GM21737 (cell line): Measurements from ENCODE around the gene DISC1.
"Not testable (repeated sequence)": the region's sequence is repeated elsewhere in the genome, so short reads cannot be mapped to it uniquely, and the experiment has no call there.

Experiments
- ATAC-seq: cut with Tn5 transposase; IDR thresholded peaks from one replicate; pipeline ENCODE4 v1.9.1; 2021; ENCODE audit warnings: mild to moderate bottlenecking, moderate library complexity; ENCODE audit not compliant: unreplicated experiment

Gene DISC1

DNA sequence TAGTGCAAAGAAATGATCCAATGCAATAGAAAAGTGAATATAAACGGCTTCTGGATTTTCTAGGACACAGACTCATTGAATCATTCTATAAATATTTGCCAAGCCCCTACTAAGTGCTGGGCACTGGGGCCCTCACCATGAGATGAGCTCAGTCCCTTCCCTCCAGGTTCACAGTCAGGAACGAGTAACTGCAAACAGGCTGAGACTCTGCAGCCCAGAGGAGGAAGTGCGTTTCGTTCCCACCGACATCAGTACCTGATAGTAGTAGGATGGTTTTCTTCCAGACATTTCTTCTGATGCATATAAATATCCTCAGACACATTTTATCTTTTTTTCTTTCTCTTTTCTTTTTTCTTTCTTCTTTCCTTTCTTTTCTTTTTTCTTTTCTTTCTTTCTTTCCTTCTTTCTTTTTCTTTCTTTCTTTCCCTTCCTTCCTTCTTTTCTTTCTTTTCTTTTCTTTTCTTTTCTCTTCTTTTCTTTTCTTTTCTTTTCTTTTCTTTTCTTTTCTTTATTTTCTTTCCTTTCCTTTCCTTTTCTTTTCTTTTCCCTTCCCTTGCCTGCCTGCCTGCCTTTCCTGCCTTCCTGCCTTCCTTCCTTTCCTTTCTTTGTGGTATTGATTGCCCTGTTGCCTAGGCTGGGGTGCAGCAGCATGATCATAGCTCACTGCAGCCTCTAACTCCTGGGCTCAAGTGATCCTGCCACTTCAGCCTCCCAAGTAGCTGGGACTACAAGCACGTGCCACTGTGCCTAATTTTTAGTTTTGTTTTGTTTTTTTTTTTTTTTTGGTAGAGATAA is 135.4 kb downstream of the DISC1 start:
- ATAC-seq, result no peak

GRCh38 chr1:231763456-231763855 is 136.9 kb downstream of the DISC1 start:
- ATAC-seq, result no peak

DNA sequence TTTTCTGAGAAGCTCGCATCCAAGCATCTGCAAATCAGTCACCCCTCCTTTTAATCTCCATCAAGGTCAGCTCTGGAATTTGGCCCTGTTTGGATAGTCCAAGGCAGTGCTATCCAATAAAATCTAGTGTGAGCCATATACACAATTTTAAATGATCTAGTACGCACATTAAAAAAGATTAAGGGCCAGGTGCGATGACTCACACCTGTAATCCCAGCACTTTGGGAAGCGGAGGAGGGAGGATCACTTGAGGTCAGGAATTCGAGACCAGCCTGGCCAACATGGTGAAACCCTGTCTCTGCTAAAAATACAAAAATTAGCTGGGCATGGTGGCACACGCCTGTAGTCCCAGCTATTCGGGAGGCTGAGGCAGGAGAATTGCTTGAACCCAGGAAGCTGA is 139.2 kb downstream of the DISC1 start:
- not testable (repeated sequence) for ATAC-seq

DNA sequence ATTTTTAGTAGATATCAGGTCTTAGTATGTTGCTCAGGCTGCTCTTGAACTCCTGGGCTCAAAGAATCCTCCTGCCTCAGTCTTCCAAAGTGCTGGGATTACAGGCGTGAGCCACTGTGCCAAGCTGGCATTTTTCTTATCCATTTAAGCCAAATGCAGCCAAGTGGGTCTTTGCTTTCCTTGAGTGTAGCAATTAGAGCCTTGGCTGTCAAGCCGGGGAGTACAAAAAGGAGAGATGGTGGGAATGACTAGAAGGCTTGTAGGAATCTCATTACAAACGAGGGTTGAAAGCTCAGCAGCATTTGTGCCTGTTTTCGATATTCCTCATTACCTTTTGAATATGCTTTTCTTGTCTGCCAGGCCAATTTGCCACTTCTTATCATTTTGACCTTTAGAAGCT is 140.9 kb downstream of the DISC1 start:
- no peak for ATAC-seq

DNA sequence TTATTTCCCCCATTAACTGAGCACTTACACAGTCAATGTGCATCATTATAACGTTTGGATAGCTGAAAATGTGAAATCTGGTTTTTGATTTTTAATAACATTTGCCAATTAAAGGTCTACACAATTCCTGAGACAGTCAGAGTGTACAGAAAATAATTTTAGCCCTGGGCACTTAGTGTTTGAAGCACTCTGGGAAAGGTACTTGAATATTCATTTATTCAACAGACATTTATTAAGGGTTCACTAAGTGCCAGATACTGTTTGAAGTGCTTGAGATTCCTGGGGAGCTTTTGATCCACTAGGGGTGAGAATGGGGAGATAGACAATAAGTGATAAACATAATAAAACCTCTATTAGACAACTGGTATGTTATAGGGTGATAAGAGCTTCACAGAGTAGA is 141.8 kb downstream of the DISC1 start:
- no peak for ATAC-seq

DNA sequence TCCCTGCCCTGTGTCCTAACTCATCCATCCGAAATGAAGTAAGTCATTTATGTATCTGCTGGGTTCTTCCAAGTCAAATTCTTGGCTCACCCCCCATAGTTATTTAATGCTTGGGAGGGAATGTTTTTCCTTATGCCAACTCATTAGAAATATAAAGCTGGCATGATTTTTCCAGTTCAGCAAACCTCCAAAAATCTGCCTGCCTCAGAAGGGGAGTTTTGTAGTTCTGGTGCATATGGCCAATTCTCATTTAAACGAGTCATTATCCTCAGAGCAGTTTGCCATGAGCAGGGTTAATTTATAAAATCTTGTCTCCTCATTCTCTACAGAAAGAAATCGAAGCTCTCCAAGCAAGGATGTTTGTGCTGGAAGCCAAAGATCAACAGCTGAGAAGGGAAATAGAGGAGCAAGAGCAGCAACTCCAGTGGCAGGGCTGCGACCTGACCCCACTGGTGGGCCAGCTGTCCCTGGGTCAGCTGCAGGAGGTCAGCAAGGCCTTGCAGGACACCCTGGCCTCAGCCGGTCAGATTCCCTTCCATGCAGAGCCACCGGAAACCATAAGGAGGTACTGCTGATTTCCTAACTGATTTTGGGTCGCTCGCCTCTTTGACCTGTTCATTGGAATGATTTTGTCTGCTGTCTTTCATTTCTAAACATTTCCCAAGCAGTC is 144.1 kb downstream of the DISC1 start:
- no peak for ATAC-seq

GRCh38 chr1:231774719-231775335 is 148.2 kb downstream of the DISC1 start:
- no peak for ATAC-seq

DNA sequence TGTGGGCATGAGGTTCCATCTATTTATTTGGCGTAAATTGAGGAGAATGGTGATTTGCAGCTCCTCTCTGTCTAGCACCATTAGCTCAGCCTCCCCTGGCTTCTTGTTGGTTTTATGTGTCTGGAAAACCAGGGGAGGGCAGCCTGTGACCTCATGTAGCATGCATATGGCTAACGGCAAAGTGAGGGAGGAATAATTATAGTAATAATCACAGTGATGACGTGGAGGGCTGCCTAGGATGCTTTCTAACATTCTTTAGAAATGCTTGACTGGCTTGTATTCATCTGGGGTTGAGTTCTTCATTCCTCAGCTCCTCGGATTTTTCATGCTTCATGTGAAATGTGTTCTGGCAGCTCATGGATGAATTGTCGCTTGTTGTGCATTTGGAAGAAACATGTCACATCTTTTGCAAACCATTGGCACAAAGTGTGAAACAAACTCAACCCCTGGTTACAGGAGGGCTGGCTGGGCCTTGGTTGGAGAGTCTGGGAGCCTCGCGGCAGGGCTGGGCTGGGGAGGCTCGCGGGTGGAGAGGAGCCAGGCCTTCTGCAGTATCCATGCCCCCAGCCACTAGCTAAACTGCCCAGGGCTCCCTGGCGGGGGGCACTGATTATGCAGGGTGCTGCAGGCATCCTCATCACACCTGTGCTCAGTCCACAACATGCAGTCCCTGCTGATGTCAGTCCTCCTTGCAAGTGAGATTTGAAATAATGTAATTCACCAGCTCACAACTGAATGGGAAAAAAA is 149.6 kb downstream of the DISC1 start:
- no peak for ATAC-seq

- no peak for ATAC-seq
These were observed 150.1 kb downstream of the DISC1 start for GRCh38 chr1:231776757-231777062.

DNA sequence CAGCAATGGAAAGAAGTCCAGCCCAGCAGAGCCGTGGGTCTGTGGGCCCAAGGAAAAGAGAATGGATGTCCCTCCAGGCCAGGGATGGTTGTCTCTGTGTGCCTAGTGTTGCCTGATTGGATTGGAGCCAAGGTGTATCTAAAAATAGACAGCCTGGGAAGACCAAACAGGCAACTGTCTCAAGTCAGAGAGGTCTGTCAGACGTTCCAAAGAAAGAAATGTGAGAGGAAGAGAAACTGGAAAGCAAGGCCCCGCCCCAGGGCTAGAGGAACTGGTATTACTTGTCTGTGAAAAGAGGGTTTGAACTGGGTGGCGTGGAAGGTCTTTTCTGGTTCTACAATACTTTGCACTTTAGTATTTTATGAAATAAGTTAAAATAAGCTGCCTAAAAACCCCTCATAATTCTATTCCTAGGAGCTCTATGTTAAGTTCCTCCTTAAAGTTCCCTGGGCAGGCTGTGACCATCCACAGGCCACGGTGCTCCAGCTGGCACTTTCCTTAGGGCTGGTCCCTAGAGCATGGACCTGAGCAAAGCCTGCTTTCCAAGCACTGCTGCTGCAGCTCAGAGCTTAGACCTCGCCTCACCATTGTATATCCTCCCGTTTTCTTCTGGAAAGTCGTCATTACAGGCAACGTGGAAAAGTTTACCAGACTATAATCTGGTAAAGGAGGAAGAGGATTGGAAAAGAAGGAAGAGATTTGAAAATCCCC is 151.6 kb downstream of the DISC1 start:
- ATAC-seq, result no peak

DNA sequence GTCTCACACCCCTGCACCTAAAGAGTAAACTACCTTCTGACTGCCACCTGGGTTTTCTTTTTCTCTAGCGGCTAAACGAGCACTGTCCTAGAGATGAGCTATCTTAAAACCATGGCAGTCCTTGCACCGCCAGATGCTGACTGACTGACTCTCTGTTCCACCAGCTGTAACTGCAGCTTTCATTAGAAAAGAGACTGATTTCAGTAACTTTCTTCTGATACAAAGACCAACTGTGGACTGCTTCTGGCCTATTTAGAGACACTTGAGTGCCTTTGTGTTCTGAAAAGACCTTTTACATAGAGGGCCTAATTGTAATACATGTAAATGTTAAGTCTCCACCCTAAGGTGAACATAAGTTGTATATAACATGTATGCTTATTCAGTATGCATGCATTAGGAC is 152.5 kb downstream of the DISC1 start:
- no peak for ATAC-seq

- ATAC-seq, result no peak
These were observed 155.3 kb downstream of the DISC1 start for GRCh38 chr1:231781892-231782291.

DNA sequence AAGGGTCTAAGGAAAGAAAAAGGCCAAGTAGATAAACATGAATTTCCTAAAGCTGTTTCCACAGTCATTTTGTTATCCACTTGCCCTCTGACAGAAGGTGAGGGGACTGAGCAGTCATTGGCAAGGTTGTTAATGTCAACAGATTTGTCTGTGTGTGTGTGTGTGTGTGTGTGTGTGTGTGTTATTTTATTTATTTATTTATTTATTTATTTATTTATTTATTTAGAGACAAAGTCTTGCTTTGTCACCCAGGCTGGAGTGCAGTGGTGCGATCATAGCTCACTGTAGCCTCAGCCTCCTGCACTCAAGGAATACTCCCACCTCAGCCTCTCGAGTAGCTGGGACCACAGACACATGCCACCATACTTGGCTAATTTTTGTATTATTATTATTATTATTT is 158.5 kb downstream of the DISC1 start:
- ATAC-seq, result not testable (repeated sequence)

DNA sequence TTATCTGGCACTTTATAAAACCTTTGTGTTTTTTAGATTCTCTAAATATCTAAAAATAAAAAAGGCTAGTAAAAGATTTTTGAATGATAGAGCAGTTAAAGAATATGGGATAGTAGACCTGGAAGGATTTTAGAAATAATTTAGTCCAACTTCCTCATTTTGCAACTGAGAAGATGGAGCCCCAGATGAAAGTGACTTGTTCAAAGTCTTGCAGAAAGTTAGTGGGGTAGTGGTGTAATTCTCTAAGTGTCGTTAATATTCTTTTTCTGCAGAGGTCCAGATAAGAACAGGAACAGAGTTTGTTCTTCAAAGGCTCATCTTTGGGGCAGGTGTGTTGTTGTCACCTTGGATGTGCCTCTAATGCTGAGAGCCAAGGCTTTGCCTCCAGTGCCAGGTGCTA is 159.5 kb downstream of the DISC1 start:
- no peak for ATAC-seq

GRCh38 chr1:231792634-231793033 is 166.0 kb downstream of the DISC1 start:
- ATAC-seq, result no peak

- no peak for ATAC-seq
These were observed 167.3 kb downstream of the DISC1 start for GRCh38 chr1:231793893-231794292.

- ATAC-seq, result no peak
These were observed 169.6 kb downstream of the DISC1 start for GRCh38 chr1:231796141-231796540.

DNA sequence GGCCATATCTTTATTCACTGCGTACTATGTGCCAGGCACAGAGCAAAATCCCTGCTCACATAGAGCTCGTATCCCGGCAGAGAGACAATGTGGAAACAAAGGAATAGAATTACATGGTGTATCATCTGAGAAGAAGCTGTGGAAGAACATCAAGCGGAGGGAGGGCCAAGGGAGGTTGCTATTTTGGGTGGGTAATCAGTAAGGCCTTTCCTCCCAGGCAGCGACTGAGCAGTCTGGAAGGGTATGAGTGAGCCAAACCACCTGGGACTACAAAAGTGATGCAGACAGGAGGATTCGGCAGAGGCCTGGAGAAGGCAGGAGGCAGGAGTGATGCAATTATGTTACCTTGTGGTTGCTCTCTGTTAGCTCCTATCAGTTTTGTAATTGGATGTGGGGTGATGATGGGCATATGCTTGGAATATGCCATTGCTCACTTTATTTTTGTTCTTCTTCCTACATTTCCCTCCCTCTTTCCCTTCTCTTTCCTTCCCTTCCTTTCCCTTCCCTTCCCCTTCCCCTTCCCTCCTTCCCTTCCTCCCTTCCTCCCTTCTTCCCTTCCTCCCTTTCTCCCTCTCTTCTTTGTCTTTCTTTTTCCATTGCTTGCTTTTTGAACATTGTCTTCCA is 172.9 kb downstream of the DISC1 start:
- ATAC-seq, result no peak

GRCh38 chr1:231800108-231800507 is 173.5 kb downstream of the DISC1 start:
- no peak for ATAC-seq

DNA sequence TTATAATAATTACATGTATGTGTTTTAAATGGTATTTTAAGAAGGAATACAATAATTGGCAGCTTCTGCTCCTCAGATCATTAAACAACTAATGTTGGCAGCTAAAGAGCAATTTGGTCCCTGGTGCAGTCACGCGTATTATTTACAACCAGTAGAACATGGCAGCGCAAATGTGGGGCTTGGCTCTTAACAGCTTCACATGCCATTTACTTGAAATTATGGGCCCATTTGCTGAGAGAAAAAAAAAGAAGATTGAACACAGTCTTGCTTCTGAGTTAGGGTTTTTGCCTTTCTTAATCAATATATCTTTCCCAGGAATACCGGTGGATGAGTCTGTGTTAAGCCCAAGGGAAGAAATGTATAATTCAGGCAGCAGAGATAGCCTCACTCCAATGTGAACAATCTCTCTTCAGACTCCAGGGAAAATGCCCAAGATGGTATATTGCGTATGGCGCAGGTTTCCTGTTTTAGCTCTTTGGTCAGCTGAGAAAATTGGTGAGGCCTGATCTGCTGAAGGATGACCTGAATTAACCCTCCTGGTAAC is 174.5 kb downstream of the DISC1 start:
- no peak for ATAC-seq
